ENCODE data around the gene B4GALT6. TPM values are rescaled to one million over a fixed set of nuclear protein-coding genes. Genes with fewer than 3 reads are reported as not detected.

Gene B4GALT6
- total RNA-seq, 4 donors from 2014 or later, result 1.8 to 3.4 (median 2.2) TPM

- Histone ChIP-seq H3K4me3 (no peak overlapping the region), H3K27me3 (no peaks in the 10 kb centered on the region), H3K9me3 (no peaks in the 10 kb centered on the region), H3K36me3 (no peaks in the 10 kb centered on the region), H3K27ac (no peak overlapping the region), H3K4me1 (peaks cover 4% of the 10 kb centered on the region)
- 66% methylated on average over 1 of the region's 1 CpG for WGBS
- TF ChIP-seq, protein P1, sequence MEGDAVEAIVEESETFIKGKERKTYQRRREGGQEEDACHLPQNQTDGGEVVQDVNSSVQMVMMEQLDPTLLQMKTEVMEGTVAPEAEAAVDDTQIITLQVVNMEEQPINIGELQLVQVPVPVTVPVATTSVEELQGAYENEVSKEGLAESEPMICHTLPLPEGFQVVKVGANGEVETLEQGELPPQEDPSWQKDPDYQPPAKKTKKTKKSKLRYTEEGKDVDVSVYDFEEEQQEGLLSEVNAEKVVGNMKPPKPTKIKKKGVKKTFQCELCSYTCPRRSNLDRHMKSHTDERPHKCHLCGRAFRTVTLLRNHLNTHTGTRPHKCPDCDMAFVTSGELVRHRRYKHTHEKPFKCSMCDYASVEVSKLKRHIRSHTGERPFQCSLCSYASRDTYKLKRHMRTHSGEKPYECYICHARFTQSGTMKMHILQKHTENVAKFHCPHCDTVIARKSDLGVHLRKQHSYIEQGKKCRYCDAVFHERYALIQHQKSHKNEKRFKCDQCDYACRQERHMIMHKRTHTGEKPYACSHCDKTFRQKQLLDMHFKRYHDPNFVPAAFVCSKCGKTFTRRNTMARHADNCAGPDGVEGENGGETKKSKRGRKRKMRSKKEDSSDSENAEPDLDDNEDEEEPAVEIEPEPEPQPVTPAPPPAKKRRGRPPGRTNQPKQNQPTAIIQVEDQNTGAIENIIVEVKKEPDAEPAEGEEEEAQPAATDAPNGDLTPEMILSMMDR (IDR thresholded peaks at IDR 0.05), result no peak
- no peak for TF ChIP-seq EP300 (IDR thresholded peaks at IDR 0.05)
- no peak for TF ChIP-seq POLR2A (IDR thresholded peaks at IDR 0.05)
- no peak for TF ChIP-seq POLR2AphosphoS5 (IDR thresholded peaks at IDR 0.05)
- DNase-seq (ENCODE audit: low spot score in 2 of 2), result no peak
These were observed 17.2 kb downstream of the B4GALT6 start for GRCh38 chr18:31667185-31667584.

- Histone ChIP-seq H3K27ac (no peak overlapping the region), H3K36me3 (no peaks in the 10 kb centered on the region), H3K9me3 (no peaks in the 10 kb centered on the region), H3K4me1 (peaks cover 3% of the 10 kb centered on the region), H3K4me3 (no peak overlapping the region), H3K27me3 (no peaks in the 10 kb centered on the region)
- WGBS, result 81% methylated on average over 5 of the region's 5 CpGs
- no peak for TF ChIP-seq EP300 (IDR thresholded peaks at IDR 0.05)
- TF ChIP-seq POLR2AphosphoS5 (IDR thresholded peaks at IDR 0.05), result no peak
- TF ChIP-seq, protein P1 (IDR thresholded peaks at IDR 0.05), result no peak
- TF ChIP-seq POLR2A (IDR thresholded peaks at IDR 0.05), result no peak
- no peak for DNase-seq (ENCODE audit: low spot score in 2 of 2)
These were observed 18.3 kb downstream of the B4GALT6 start for GRCh38 chr18:31666055-31666454.

GRCh38 chr18:31664101-31664500 lies 20.3 kb downstream of the B4GALT6 start:
- H3K4me1 ChIP-seq, result no peaks in the 10 kb centered on the region
- WGBS, result 94% methylated on average over 1 of the region's 1 CpG
- DNase-seq (ENCODE audit: low spot score in 2 of 2), result no peak
- no peak for TF ChIP-seq EP300 (IDR thresholded peaks at IDR 0.05)
- TF ChIP-seq POLR2AphosphoS5 (IDR thresholded peaks at IDR 0.05), result no peak
- TF ChIP-seq, protein P1 (IDR thresholded peaks at IDR 0.05), result no peak
- TF ChIP-seq POLR2A (IDR thresholded peaks at IDR 0.05), result no peak
- no peaks in the 10 kb centered on the region for H3K9me3 ChIP-seq
- H3K27me3 ChIP-seq, result no peaks in the 10 kb centered on the region
- no peak overlapping the region for H3K27ac ChIP-seq
- H3K4me3 ChIP-seq, result no peak overlapping the region
- no peaks in the 10 kb centered on the region for H3K36me3 ChIP-seq

DNA sequence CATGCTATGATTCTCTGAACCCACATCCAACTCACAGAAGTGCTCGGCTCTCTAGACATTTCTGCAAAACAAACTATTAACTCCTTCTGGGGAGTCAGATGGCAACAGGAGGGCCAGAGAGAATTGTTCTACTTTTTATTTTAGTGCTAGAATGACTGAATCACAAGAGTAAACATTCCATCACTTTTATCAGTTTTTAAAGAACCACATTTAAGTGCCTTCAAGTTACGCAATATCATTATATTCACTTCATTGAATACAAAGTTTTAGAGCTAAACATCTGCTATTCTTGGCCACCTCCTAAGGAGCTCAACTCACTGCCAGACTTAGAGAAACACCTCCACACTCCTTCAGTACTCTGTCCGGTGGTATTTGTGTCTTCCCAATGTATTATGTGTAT lies 22.4 kb downstream of the B4GALT6 start:
- Histone ChIP-seq H3K27me3 (no peaks in the 10 kb centered on the region), H3K4me3 (no peak overlapping the region), H3K9me3 (no peaks in the 10 kb centered on the region), H3K27ac (no peak overlapping the region), H3K4me1 (no peaks in the 10 kb centered on the region), H3K36me3 (no peaks in the 10 kb centered on the region)
- DNase-seq (ENCODE audit: low spot score in 2 of 2), result no peak
- WGBS, result 50% methylated on average over 3 of the region's 3 CpGs
- no peak for TF ChIP-seq POLR2A (IDR thresholded peaks at IDR 0.05)

DNA sequence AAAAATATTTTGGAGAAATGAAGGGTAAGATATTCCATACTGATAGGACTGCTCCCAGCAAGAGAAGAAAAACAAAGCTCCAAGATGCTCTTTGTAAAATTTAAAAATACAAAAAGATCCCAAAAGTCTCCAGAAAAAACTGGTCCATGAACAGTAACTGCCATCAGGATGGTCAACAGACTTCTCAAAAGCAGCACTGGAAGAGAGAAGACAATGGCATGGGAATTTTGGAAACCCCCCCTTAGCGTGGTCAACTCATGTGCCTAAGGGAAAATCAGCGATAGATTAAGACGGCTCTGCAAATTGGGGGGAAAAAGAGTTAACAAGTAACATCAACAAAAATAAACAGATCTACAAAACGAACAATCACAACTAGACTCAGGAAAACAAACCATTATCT lies 23.6 kb downstream of the B4GALT6 start:
- H3K27ac ChIP-seq, result no peak overlapping the region
- H3K36me3 ChIP-seq, result no peaks in the 10 kb centered on the region
- H3K27me3 ChIP-seq, result no peaks in the 10 kb centered on the region
- H3K9me3 ChIP-seq, result no peaks in the 10 kb centered on the region
- no peak overlapping the region for H3K4me3 ChIP-seq
- no peaks in the 10 kb centered on the region for H3K4me1 ChIP-seq
- TF ChIP-seq EP300 (IDR thresholded peaks at IDR 0.05) (no peak), POLR2AphosphoS5 (IDR thresholded peaks at IDR 0.05) (no peak), POLR2A (IDR thresholded peaks at IDR 0.05) (no peak)
- TF ChIP-seq, protein P1 (IDR thresholded peaks at IDR 0.05), result no peak
- DNase-seq (ENCODE audit: low spot score in 2 of 2), result no peak
- WGBS, result 96% methylated on average over 4 of the region's 4 CpGs

GRCh38 chr18:31659576-31660177 lies 24.7 kb downstream of the B4GALT6 start:
- no peak for TF ChIP-seq EP300 (IDR thresholded peaks at IDR 0.05)
- TF ChIP-seq POLR2AphosphoS5 (IDR thresholded peaks at IDR 0.05), result no peak
- TF ChIP-seq, protein P1 (IDR thresholded peaks at IDR 0.05), result no peak
- no peak for TF ChIP-seq POLR2A (IDR thresholded peaks at IDR 0.05)
- WGBS, result 80% methylated on average over 1 of the region's 1 CpG
- no peak for DNase-seq (ENCODE audit: low spot score in 2 of 2)

More at GRCh38 chr18:31659576-31660177, 24.7 kb downstream of the B4GALT6 start:
- no peak overlapping the region for H3K4me3 ChIP-seq
- H3K9me3 ChIP-seq, result no peaks in the 10 kb centered on the region
- H3K36me3 ChIP-seq, result no peaks in the 10 kb centered on the region
- no peak overlapping the region for H3K27ac ChIP-seq
- no peaks in the 10 kb centered on the region for H3K4me1 ChIP-seq
- no peaks in the 10 kb centered on the region for H3K27me3 ChIP-seq

All from suprapubic skin (tissue), 4 donors.